GM12878 (cell line): ENCODE measurements around the gene SEL1L3. TPM values are rescaled to one million over a fixed set of nuclear protein-coding genes. Genes with fewer than 3 reads are reported as not detected.

ENCODE experiments used
- ATAC-seq: fragments of 200-7000 bp; cut with Tn5 transposase; 3 replicates; pipeline ENCODE4 v1.9.1; 2020; ENCODE audit warnings: mild to moderate bottlenecking, moderate library complexity
- BruUV-seq: library from RNA; stranded (reverse); fragments of 400-500 nt; replicated peaks from 2 replicates; lab custom pipeline; 2021; lab: Mats Ljungman, UMichigan
- CTCF ChIA-PET: fragments of 300-600 bp; sonication (Branson Sonifier 250); formaldehyde crosslinking; extraction: SDS; loops from one replicate; lab custom pipeline; 2021; ENCODE audit warnings: inconsistent platforms; lab: Yijun Ruan, JAX
- POLR2A ChIA-PET: fragments of 350-600 bp; formaldehyde crosslinking; extraction: SDS; loops from one replicate; lab custom pipeline; 2021; ENCODE audit warnings: inconsistent platforms; lab: Charles Lee
- RAD21 ChIA-PET: fragments of 300-600 bp; sonication (Branson Sonifier 250); formaldehyde crosslinking; loops from one replicate; lab custom pipeline; 2023; ENCODE audit warnings: antibody characterized with exemption; ENCODE audit not compliant: unreplicated experiment; lab: Charles Lee
- SMC1A ChIA-PET: fragments of 300-600 bp; sonication (Branson Sonifier 250); formaldehyde crosslinking; loops from one replicate; lab custom pipeline; 2023; ENCODE audit not compliant: unreplicated experiment, uncharacterized antibody; lab: Charles Lee
- DNase-seq: peaks from one replicate; pipeline ENCODE4 v3.0.0-alpha.2; 2011; ENCODE audit warnings: low read depth, low spot score
- FAIRE-seq: peaks from 3 replicates; lab custom pipeline; 2011; peaks lifted over from hg19 to GRCh38; lab: Jason Lieb, UNC
- H2AFZ ChIP-seq: 2 replicates; pipeline ENCODE4 v1.6.0; 2011; ENCODE audit warnings: low read depth, low read length, control low read depth; ENCODE audit not compliant: control insufficient read depth
- H3K27ac ChIP-seq: 2 replicates; pipeline ENCODE4 v1.5.1; 2011; ENCODE audit warnings: control low read depth; ENCODE audit not compliant: control insufficient read depth, insufficient read depth
- H3K27me3 ChIP-seq, 2 experiments: replicated peaks in 1 of 2; 2 replicates each; pipeline versions ENCODE4 v1.6.0 to v1.6.1; 2011; ENCODE audit warnings: low read length in 1 of 2; ENCODE audit not compliant: control insufficient read depth in 2 of 2, insufficient read depth in 2 of 2
- H3K36me3 ChIP-seq, 2 experiments: 2 replicates each; pipeline ENCODE4 v1.5.1; 2011; ENCODE audit warnings: low read length in 1 of 2; ENCODE audit not compliant: control insufficient read depth in 2 of 2, insufficient read depth in 2 of 2
- H3K4me1 ChIP-seq: 2 replicates; pipeline ENCODE4 v1.6.1; 2011; ENCODE audit warnings: mild to moderate bottlenecking, low read length, moderate library complexity, mixed read lengths; ENCODE audit not compliant: control insufficient read depth, insufficient read depth
- H3K4me2 ChIP-seq: 2 replicates; pipeline ENCODE4 v1.6.0; 2011; ENCODE audit warnings: control low read depth; ENCODE audit not compliant: control insufficient read depth, insufficient read depth
- H3K4me3 ChIP-seq: fragments of 200-600 bp; sonication (generic); 2 replicates; pipeline ENCODE4 v1.5.1; 2016
- H3K79me2 ChIP-seq: 2 replicates; pipeline ENCODE4 v1.6.0; 2011; ENCODE audit warnings: low read length; ENCODE audit not compliant: control insufficient read depth, insufficient read depth
- H3K9ac ChIP-seq: 2 replicates; pipeline ENCODE4 v1.8.0; 2011; ENCODE audit warnings: low read length, control low read depth, mixed read lengths; ENCODE audit not compliant: control insufficient read depth, insufficient read depth
- H3K9me3 ChIP-seq: replicated peaks from 3 replicates; pipeline ENCODE4 v1.5.1; 2011; ENCODE audit warnings: mild to moderate bottlenecking, low read length; ENCODE audit not compliant: control insufficient read depth, insufficient read depth
- H4K20me1 ChIP-seq: 2 replicates; pipeline ENCODE4 v1.6.0; 2011; ENCODE audit not compliant: control insufficient read depth, insufficient read depth
- BHLHE40 ChIP-seq, 2 experiments: fragments of 450-650 bp in 1 of 2; IDR thresholded peaks; 2 replicates each; pipeline ENCODE4 v1.6.1; 2011 to 2017; ENCODE audit warnings: low read depth in 2 of 2, borderline replicate concordance in 1 of 2, improper control_type of control experiment in 1 of 2, low read length in 1 of 2, mild to moderate bottlenecking in 1 of 2
- MEF2A ChIP-seq: IDR thresholded peaks from 2 replicates; pipeline ENCODE4 v1.6.1; 2011; ENCODE audit warnings: low read depth, mild to moderate bottlenecking, low read length, moderate library complexity; ENCODE audit not compliant: insufficient read depth
- MTA3 ChIP-seq: IDR thresholded peaks from 2 replicates; pipeline ENCODE4 v1.6.1; 2012; ENCODE audit warnings: low read length, inconsistent platforms, borderline replicate concordance
- NFIC ChIP-seq: IDR thresholded peaks from 2 replicates; pipeline ENCODE4 v1.6.1; 2012; ENCODE audit warnings: low read depth, mild to moderate bottlenecking, inconsistent platforms, low read length, moderate library complexity
- NR2C2 ChIP-seq: IDR thresholded peaks from 2 replicates; pipeline ENCODE4 v1.6.1; 2011; ENCODE audit warnings: borderline replicate concordance, low read depth; ENCODE audit not compliant: control insufficient read depth, insufficient read length
- PBX3 ChIP-seq: IDR thresholded peaks from 2 replicates; pipeline ENCODE4 v1.6.1; 2011; ENCODE audit warnings: mild to moderate bottlenecking, low read depth, low read length, moderate library complexity; ENCODE audit not compliant: insufficient replicate concordance
- RAD51 ChIP-seq: fragments of 450-650 bp; IDR thresholded peaks from 2 replicates; pipeline ENCODE4 v1.6.1; 2016; ENCODE audit warnings: moderate library complexity, mild to moderate bottlenecking, inconsistent platforms
- TCF7 ChIP-seq: IDR thresholded peaks from 2 replicates; pipeline ENCODE4 v1.6.1; 2014; ENCODE audit warnings: antibody characterized with exemption, borderline replicate concordance
- ZSCAN29 ChIP-seq: fragments of 450-650 bp; IDR thresholded peaks from 2 replicates; pipeline ENCODE4 v1.6.1; 2017; ENCODE audit warnings: mild to moderate bottlenecking, moderate library complexity
- WGBS: methylation state at CpG from one replicate; pipeline ENCODE4 v1.1.6; 2016; ENCODE audit warnings: low lambda C conversion rate; ENCODE audit not compliant: insufficient replicate concordance, insufficient coverage; ENCODE audit errors: missing lambda C conversion rate; 5-methylcytosine and 5-hydroxymethylcytosine counted together
- in situ Hi-C: fragments of 300-500 bp; cut with MboI; formaldehyde crosslinking; loops from 9 replicates; pipeline ENCODE4 v1.14.3; 2018; ENCODE audit warnings: mixed read lengths
- intact Hi-C: fragments of 100-400 bp; cut with micrococcal nuclease; formaldehyde crosslinking; loops from one replicate; pipeline ENCODE4 v1.14.2; 2022; ENCODE audit not compliant: unreplicated experiment
- polyA plus RNA-seq, 11 experiments: library from polyadenylated mRNA; depleted of rRNA in 4 of 11; unstranded in 6 of 11; stranded (reverse) in 5 of 11; fragments of >200 nt; fragmentation: Nextera tagmentation in 4 of 11; fragmentation: Illumina TruSeq in 1 of 11; extraction: Ambion mirVana in 4 of 11; extraction: Trizol in 1 of 11; gene quantifications; 1 replicate in 1 of 11; 2 replicates in 10 of 11; pipeline versions ENCODE4 v1.2.1 to v1.2.3, GENCODE V29; 2011 to 2016; ENCODE audit warnings: inconsistent platforms in 2 of 11, missing spikeins in 2 of 11, low read depth in 1 of 11
- total RNA-seq, 4 experiments: library from RNA; depleted of rRNA in 3 of 4; stranded (reverse); fragments of >200 nt in 3 of 4; fragmentation: Illumina TruSeq in 1 of 4; extraction: Trizol in 1 of 4; gene quantifications; 2 replicates each; pipeline versions ENCODE4 v1.2.1 to v1.2.3, GENCODE V29; 2013 to 2021
- TF ChIP-seq, protein P1 (sequence below): fragments of 450-650 bp; formaldehyde crosslinking; IDR thresholded peaks from 2 replicates; pipeline ENCODE4 v1.5.0; 2022; ENCODE audit warnings: mild to moderate bottlenecking, missing genetic modification characterization

The SEL1L3 gene
- total and polyA plus RNA-seq, 10 of the 15 experiments (the other 5 are each of a cell fraction or from before 2014, with no cell fraction given) = 20.4 to 82.2 (median 47.3) TPM

- intact Hi-C loops (no loop called here), in situ Hi-C loops (no loop called here)
- no TSS peak for BruUV-seq
- H3K9ac ChIP-seq = no peak overlapping the region
- H3K27me3 ChIP-seq = no peaks in the 10 kb centered on the region
- no peak overlapping the region for H3K4me2 ChIP-seq
- WGBS = 82% methylated on average over 4 of the region's 4 CpGs
- SMC1A ChIA-PET = interaction anchor here (0.7 to 1.2 kb wide), 2 partner anchors 22 to 59 kb away, joined by 3 read pairs; no protein-coding TSS in a partner anchor
- H3K27ac ChIP-seq = no peak overlapping the region
- TF ChIP-seq MEF2A (no peak), RAD51 (no peak), PBX3 (no peak), MTA3 (no peak), ZSCAN29 (no peak), NR2C2 (no peak), NFIC (no peak), TCF7 (no peak), BHLHE40 (IDR thresholded peaks at IDR 0.05; ENCODE audit: borderline replicate concordance in 1 of 2, low read depth in 2 of 2, low read length in 1 of 2) (no peak)
- TF ChIP-seq, protein P1, sequence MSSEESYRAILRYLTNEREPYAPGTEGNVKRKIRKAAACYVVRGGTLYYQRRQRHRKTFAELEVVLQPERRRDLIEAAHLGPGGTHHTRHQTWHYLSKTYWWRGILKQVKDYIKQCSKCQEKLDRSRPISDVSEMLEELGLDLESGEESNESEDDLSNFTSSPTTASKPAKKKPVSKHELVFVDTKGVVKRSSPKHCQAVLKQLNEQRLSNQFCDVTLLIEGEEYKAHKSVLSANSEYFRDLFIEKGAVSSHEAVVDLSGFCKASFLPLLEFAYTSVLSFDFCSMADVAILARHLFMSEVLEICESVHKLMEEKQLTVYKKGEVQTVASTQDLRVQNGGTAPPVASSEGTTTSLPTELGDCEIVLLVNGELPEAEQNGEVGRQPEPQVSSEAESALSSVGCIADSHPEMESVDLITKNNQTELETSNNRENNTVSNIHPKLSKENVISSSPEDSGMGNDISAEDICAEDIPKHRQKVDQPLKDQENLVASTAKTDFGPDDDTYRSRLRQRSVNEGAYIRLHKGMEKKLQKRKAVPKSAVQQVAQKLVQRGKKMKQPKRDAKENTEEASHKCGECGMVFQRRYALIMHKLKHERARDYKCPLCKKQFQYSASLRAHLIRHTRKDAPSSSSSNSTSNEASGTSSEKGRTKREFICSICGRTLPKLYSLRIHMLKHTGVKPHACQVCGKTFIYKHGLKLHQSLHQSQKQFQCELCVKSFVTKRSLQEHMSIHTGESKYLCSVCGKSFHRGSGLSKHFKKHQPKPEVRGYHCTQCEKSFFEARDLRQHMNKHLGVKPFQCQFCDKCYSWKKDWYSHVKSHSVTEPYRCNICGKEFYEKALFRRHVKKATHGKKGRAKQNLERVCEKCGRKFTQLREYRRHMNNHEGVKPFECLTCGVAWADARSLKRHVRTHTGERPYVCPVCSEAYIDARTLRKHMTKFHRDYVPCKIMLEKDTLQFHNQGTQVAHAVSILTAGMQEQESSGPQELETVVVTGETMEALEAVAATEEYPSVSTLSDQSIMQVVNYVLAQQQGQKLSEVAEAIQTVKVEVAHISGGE (CRISPR knock-in tag) = no peak
- H3K4me3 ChIP-seq = no peak overlapping the region
- no peaks in the 10 kb centered on the region for H4K20me1 ChIP-seq
- RAD21 ChIA-PET = no interaction called here
- no peaks in the 10 kb centered on the region for H3K79me2 ChIP-seq
- H2AFZ ChIP-seq = no peak overlapping the region
- DNase-seq = no peak
- POLR2A ChIA-PET = no interaction called here
- H3K4me1 ChIP-seq = no peaks in the 10 kb centered on the region
- 0 out of 4 replicates have a peak, but pooled peaks cover 0 to 5% of the 10 kb centered on the region in 2 experiments for H3K36me3 ChIP-seq
- no peak for ATAC-seq
- H3K9me3 ChIP-seq = no peaks in the 10 kb centered on the region
- CTCF ChIA-PET = interaction anchor here (1.0 kb wide), 1 partner anchor 355 kb away, joined by 3 read pairs; no protein-coding TSS in a partner anchor
- no peak for FAIRE-seq
These were observed 67.7 kb downstream of the SEL1L3 start for GRCh38 chr4:25795091-25795490.
